GM12878 (cell line): ENCODE data around the gene HDHD3.

Experiments
- ATF3 ChIP-seq: IDR thresholded peaks from 2 replicates; pipeline ENCODE4 v1.6.1; 2011; ENCODE audit warnings: low read depth, mild to moderate bottlenecking, low read length, moderate library complexity, borderline replicate concordance; ENCODE audit errors: extremely low read depth
- CEBPB ChIP-seq, 2 experiments: fragments of 150-350 bp in 1 of 2; IDR thresholded peaks; 2 replicates each; pipeline ENCODE4 v1.6.1; 2012 to 2014; ENCODE audit warnings: low read depth in 2 of 2, low read length in 2 of 2, borderline replicate concordance in 1 of 2, inconsistent platforms in 1 of 2
- CTCF ChIP-seq, 3 experiments: IDR thresholded peaks in 2 of 3; conservative IDR thresholded peaks in 1 of 3; 2 replicates each; pipeline ENCODE4 v1.5.1; 2011; ENCODE audit warnings: low read depth in 3 of 3, low read length in 3 of 3, mild to moderate bottlenecking in 3 of 3, control low read depth in 2 of 3, moderate library complexity in 2 of 3, inconsistent platforms in 1 of 3, mixed read lengths in 1 of 3; ENCODE audit not compliant: control insufficient read depth in 2 of 3, insufficient read depth in 1 of 3; ENCODE audit errors: extremely low read depth in 1 of 3
- ELK1 ChIP-seq: IDR thresholded peaks from 2 replicates; pipeline ENCODE4 v1.6.1; 2012; ENCODE audit warnings: low read depth, low read length, improper control_type of control experiment
- EZH2 ChIP-seq: IDR thresholded peaks from 2 replicates; pipeline ENCODE4 v1.6.1; 2012; ENCODE audit warnings: low read depth, mild to moderate bottlenecking, control low read depth, inconsistent platforms, low read length, borderline replicate concordance; ENCODE audit not compliant: control insufficient read depth
- MEF2A ChIP-seq: IDR thresholded peaks from 2 replicates; pipeline ENCODE4 v1.6.1; 2011; ENCODE audit warnings: low read depth, mild to moderate bottlenecking, low read length, moderate library complexity; ENCODE audit not compliant: insufficient read depth
- NKRF ChIP-seq: fragments of 450-650 bp; conservative IDR thresholded peaks from 2 replicates; pipeline ENCODE4 v1.6.1; 2017; ENCODE audit warnings: mild to moderate bottlenecking, moderate library complexity
- PML ChIP-seq: IDR thresholded peaks from 2 replicates; pipeline ENCODE4 v1.6.1; 2012; ENCODE audit warnings: low read length, inconsistent platforms
- POLR2A ChIP-seq: IDR thresholded peaks from 2 replicates; pipeline ENCODE4 v1.6.1; 2011; ENCODE audit warnings: low read depth, mild to moderate bottlenecking, low read length
- RAD21 ChIP-seq: IDR thresholded peaks from 2 replicates; pipeline ENCODE4 v1.6.1; 2011; ENCODE audit warnings: mild to moderate bottlenecking, low read depth, low read length, moderate library complexity; ENCODE audit not compliant: insufficient read depth
- SREBF1 ChIP-seq: IDR thresholded peaks from 2 replicates; pipeline ENCODE4 v1.6.1; 2012; ENCODE audit warnings: mild to moderate bottlenecking, low read length
- ZNF24 ChIP-seq: fragments of 450-650 bp; IDR thresholded peaks from 2 replicates; pipeline ENCODE4 v1.6.1; 2017; ENCODE audit warnings: antibody characterized with exemption, mild to moderate bottlenecking
- ZZZ3 ChIP-seq: IDR thresholded peaks from 2 replicates; pipeline ENCODE4 v1.6.1; 2011; ENCODE audit warnings: low read depth; ENCODE audit not compliant: control insufficient read depth, insufficient read length

GRCh38 chr9:113372059-113372458, 4.7 kb downstream of the HDHD3 start:
- TF ChIP-seq MEF2A (no peak), EZH2 (no peak), POLR2A (no peak), ZZZ3 (no peak), NKRF (no peak), CTCF (IDR thresholded peaks at IDR 0.05 in 2 of 3, conservative IDR thresholded peaks at IDR 0.05 in 1 of 3; ENCODE audit: control insufficient read depth in 2 of 3, extremely low read depth in 1 of 3, insufficient read depth in 1 of 3, low read depth in 3 of 3, low read length in 3 of 3) (no peak), CEBPB (IDR thresholded peaks at IDR 0.05; ENCODE audit: borderline replicate concordance in 1 of 2, low read depth in 2 of 2, low read length in 2 of 2) (no peak), SREBF1 (no peak), RAD21 (no peak), ELK1 (no peak), ZNF24 (no peak), ATF3 (no peak), PML (no peak)
